A549 (cell line): ENCODE results near the gene GRAP2. TPM values are rescaled to one million over a fixed set of nuclear protein-coding genes. Genes with fewer than 3 reads are reported as not detected.

ENCODE experiments used
- ATAC-seq, 2 experiments: fragments of 200-7000 bp in 1 of 2; fragments of >200 bp in 1 of 2; cut with Nextera tagmentation in 1 of 2; cut with Tn5 transposase in 1 of 2; 3 replicates each; pipeline versions ENCODE4 v1.8.0 to v1.9.1; 2018 to 2020; ENCODE audit warnings: mild to moderate bottlenecking in 1 of 2, moderate library complexity in 1 of 2
- CTCF ChIA-PET: fragments of 300-600 bp; sonication (Branson Sonifier 250); formaldehyde crosslinking; extraction: SDS; loops from one replicate; lab custom pipeline; 2021; ENCODE audit warnings: antibody characterized with exemption, inconsistent platforms; lab: Yijun Ruan, JAX
- POLR2A ChIA-PET: fragments of 350-600 bp; formaldehyde crosslinking; extraction: SDS; loops from one replicate; lab custom pipeline; 2021; ENCODE audit warnings: antibody characterized with exemption, inconsistent platforms; lab: Yijun Ruan, JAX
- DNase-seq, 2 experiments: peaks; one replicate each; pipeline versions ENCODE4 v3.0.0 to v3.0.0-alpha.2; 2011 to 2016; ENCODE audit warnings: low read depth in 1 of 2, low spot score in 1 of 2
- FAIRE-seq: peaks from 2 replicates; lab custom pipeline; 2011; peaks lifted over from hg19 to GRCh38; lab: Jason Lieb, UNC
- H3K27ac ChIP-seq, 2 experiments: fragments of >200 bp; sonication (Bioruptor Twin); formaldehyde crosslinking; 3 replicates each; pipeline ENCODE4 v1.5.1; 2016 to 2017
- H3K4me1 ChIP-seq: fragments of >200 bp; sonication (Bioruptor Twin); formaldehyde crosslinking; 3 replicates; pipeline ENCODE4 v1.6.1; 2016
- H3K4me2 ChIP-seq: fragments of >200 bp; sonication (Bioruptor Twin); formaldehyde crosslinking; 3 replicates; pipeline ENCODE4 v1.6.1; 2016
- H3K4me3 ChIP-seq: fragments of >200 bp; sonication (Bioruptor Twin); formaldehyde crosslinking; 3 replicates; pipeline ENCODE4 v1.5.1; 2016
- H3K9me3 ChIP-seq: fragments of >200 bp; sonication (Bioruptor Twin); formaldehyde crosslinking; 3 replicates; pipeline ENCODE4 v1.6.1; 2016
- CHD4 ChIP-seq: fragments of 200-600 bp; sonication (generic); IDR thresholded peaks from 2 replicates; pipeline ENCODE4 v1.6.1; 2016; ENCODE audit warnings: antibody characterized with exemption, mild to moderate bottlenecking, borderline replicate concordance
- EHF ChIP-seq: fragments of 250-450 bp; sonication (Bioruptor Pico); IDR thresholded peaks from 2 replicates; pipeline ENCODE4 v1.5.0; 2020; ENCODE audit warnings: mild to moderate bottlenecking
- EHMT2 ChIP-seq: fragments of 200-600 bp; sonication (generic); IDR thresholded peaks from 2 replicates; pipeline ENCODE4 v1.6.1; 2016; ENCODE audit warnings: antibody characterized with exemption, low read depth, mild to moderate bottlenecking, moderate library complexity
- ESRRA ChIP-seq: fragments of 150-350 bp; IDR thresholded peaks from 2 replicates; pipeline ENCODE4 v1.6.1; 2014; ENCODE audit warnings: mild to moderate bottlenecking, low read length, borderline replicate concordance
- GATA3 ChIP-seq: IDR thresholded peaks from 2 replicates; pipeline ENCODE4 v1.6.1; 2012; ENCODE audit warnings: borderline replicate concordance
- HDAC2 ChIP-seq: fragments of 200-600 bp; sonication (generic); IDR thresholded peaks from 2 replicates; pipeline ENCODE4 v1.6.1; 2016
- HMGXB4 ChIP-seq: fragments of 250-450 bp; sonication (Bioruptor Pico); IDR thresholded peaks from 2 replicates; pipeline ENCODE4 v1.5.0; 2021; ENCODE audit warnings: mild to moderate bottlenecking, moderate library complexity, borderline replicate concordance
- HOXA7 ChIP-seq: fragments of 250-450 bp; sonication (Bioruptor Pico); IDR thresholded peaks from 2 replicates; pipeline ENCODE4 v1.5.0; 2020; ENCODE audit warnings: mild to moderate bottlenecking, moderate library complexity
- HOXB5 ChIP-seq: fragments of 250-450 bp; sonication (Bioruptor Pico); IDR thresholded peaks from 2 replicates; pipeline ENCODE4 v1.5.0; 2020; ENCODE audit warnings: mild to moderate bottlenecking, moderate library complexity
- JUN ChIP-seq, 2 experiments: fragments of >200 bp; sonication (Bioruptor Twin); formaldehyde crosslinking; IDR thresholded peaks; 2 replicates in 1 of 2; 3 replicates in 1 of 2; pipeline ENCODE4 v1.6.1; 2016 to 2017
- KDM1A ChIP-seq: fragments of 200-600 bp; sonication (generic); IDR thresholded peaks from 2 replicates; pipeline ENCODE4 v1.6.1; 2016; ENCODE audit warnings: low read depth, mild to moderate bottlenecking
- MAZ ChIP-seq: fragments of 150-350 bp; IDR thresholded peaks from 2 replicates; pipeline ENCODE4 v1.6.1; 2014; ENCODE audit warnings: antibody characterized with exemption, low read depth, low read length, borderline replicate concordance
- MYC ChIP-seq: IDR thresholded peaks from 2 replicates; pipeline ENCODE4 v1.6.1; 2012; ENCODE audit warnings: mild to moderate bottlenecking, inconsistent platforms, low read length, improper control_type of control experiment, borderline replicate concordance
- NFE2L2 ChIP-seq: fragments of 150-350 bp; conservative IDR thresholded peaks from 2 replicates; pipeline ENCODE4 v1.6.1; 2014; ENCODE audit warnings: low read length
- NPAS2 ChIP-seq: fragments of 250-450 bp; sonication (Bioruptor Pico); IDR thresholded peaks from 2 replicates; pipeline ENCODE4 v1.8.0; 2022; ENCODE audit warnings: mild to moderate bottlenecking, moderate library complexity, borderline replicate concordance
- NR3C1 ChIP-seq: fragments of >200 bp; sonication (Bioruptor Twin); formaldehyde crosslinking; IDR thresholded peaks from 3 replicates; pipeline ENCODE4 v1.6.1; 2017
- PHF8 ChIP-seq: fragments of 200-600 bp; sonication (generic); IDR thresholded peaks from 2 replicates; pipeline ENCODE4 v1.6.1; 2016; ENCODE audit warnings: low read depth, mild to moderate bottlenecking, antibody characterized with exemption, moderate library complexity, borderline replicate concordance
- POLR2AphosphoS2 ChIP-seq: conservative IDR thresholded peaks from 2 replicates; pipeline ENCODE4 v1.6.1; 2012; ENCODE audit warnings: low read length, improper control_type of control experiment, inconsistent platforms
- RAD21 ChIP-seq, 2 experiments: fragments of >200 bp in 1 of 2; sonication (Bioruptor Twin) in 1 of 2; formaldehyde crosslinking in 1 of 2; IDR thresholded peaks in 1 of 2; conservative IDR thresholded peaks in 1 of 2; 2 replicates in 1 of 2; 3 replicates in 1 of 2; pipeline ENCODE4 v1.6.1; 2012 to 2018; ENCODE audit warnings: inconsistent platforms in 1 of 2
- RCOR1 ChIP-seq: fragments of 150-350 bp; IDR thresholded peaks from 2 replicates; pipeline ENCODE4 v1.6.1; 2014; ENCODE audit warnings: antibody characterized with exemption, low read length, low read depth
- RFX5 ChIP-seq: fragments of 450-650 bp; IDR thresholded peaks from 2 replicates; pipeline ENCODE4 v1.7.1; 2014; ENCODE audit warnings: antibody characterized with exemption, mild to moderate bottlenecking, moderate library complexity
- RNF2 ChIP-seq: fragments of 200-600 bp; sonication (generic); IDR thresholded peaks from 2 replicates; pipeline ENCODE4 v1.6.1; 2016; ENCODE audit warnings: low read depth, mild to moderate bottlenecking, antibody characterized with exemption, moderate library complexity, borderline replicate concordance
- TFCP2L1 ChIP-seq: fragments of 250-450 bp; sonication (Bioruptor Pico); IDR thresholded peaks from 2 replicates; pipeline ENCODE4 v1.5.0; 2021; ENCODE audit warnings: mild to moderate bottlenecking
- TP53 ChIP-seq: fragments of 250-450 bp; sonication (Bioruptor Pico); IDR thresholded peaks from 2 replicates; pipeline ENCODE4 v1.5.0; 2021; ENCODE audit warnings: mild to moderate bottlenecking, moderate library complexity
- ZC3H11A ChIP-seq: fragments of 450-650 bp; IDR thresholded peaks from 2 replicates; pipeline ENCODE4 v1.6.1; 2014; ENCODE audit warnings: antibody characterized with exemption, mild to moderate bottlenecking
- ZSCAN20 ChIP-seq: fragments of 250-450 bp; sonication (Bioruptor Pico); IDR thresholded peaks from 2 replicates; pipeline ENCODE4 v1.8.0; 2022; ENCODE audit warnings: mild to moderate bottlenecking, moderate library complexity
- WGBS: methylation state at CpG from one replicate; pipeline ENCODE4 v1.1.6; 2017; ENCODE audit errors: missing lambda C conversion rate; 5-methylcytosine and 5-hydroxymethylcytosine counted together
- polyA plus RNA-seq, 4 experiments: library from polyadenylated mRNA; depleted of rRNA in 3 of 4; stranded (reverse); fragments of >200 nt; fragmentation: RNase III in 1 of 4; extraction: RNeasy Plus Mini Kit Qiagen cat#74134 plus additional on column Dnase treatment in 1 of 4; gene quantifications; 2 replicates in 3 of 4; 3 replicates in 1 of 4; pipeline ENCODE4 v1.2.3, GENCODE V29; 2011 to 2017
- TF ChIP-seq, protein P1 (sequence below): fragments of >200 bp; sonication (Bioruptor Twin); formaldehyde crosslinking; IDR thresholded peaks from 2 replicates; pipeline ENCODE4 v1.6.1; 2016
- TF ChIP-seq, protein P2 (sequence below): fragments of 150-350 bp; IDR thresholded peaks from 2 replicates; pipeline ENCODE4 v1.6.1; 2014; ENCODE audit warnings: low read depth, mild to moderate bottlenecking, low read length
- TF ChIP-seq, protein P3 (sequence below): fragments of 200-600 bp; sonication (generic); IDR thresholded peaks from 2 replicates; pipeline ENCODE4 v1.6.1; 2016; ENCODE audit warnings: antibody characterized with exemption, mild to moderate bottlenecking, moderate library complexity

Gene GRAP2
- polyA plus RNA-seq, 2 of the 4 experiments (the other 2 are of a cell fraction), result not detected

GRCh38 chr22:39906207-39906606, 5.3 kb downstream of the GRAP2 start:
- CTCF ChIA-PET, result no interaction called here
- FAIRE-seq, result no peak
- no peak for DNase-seq
- no peak for ATAC-seq
- H3K27ac ChIP-seq, result no peak overlapping the region
- POLR2A ChIA-PET, result no interaction called here
- TF ChIP-seq ESRRA, result no peak
- TF ChIP-seq GATA3, result no peak
- no peak for TF ChIP-seq MAZ
- TF ChIP-seq ZC3H11A, result no peak
- TF ChIP-seq HDAC2, result no peak
- no peak for TF ChIP-seq RNF2
- TF ChIP-seq RAD21 (conservative IDR thresholded peaks at IDR 0.05 in 1 of 2, IDR thresholded peaks at IDR 0.05 in 1 of 2), result no peak
- TF ChIP-seq, protein P1, sequence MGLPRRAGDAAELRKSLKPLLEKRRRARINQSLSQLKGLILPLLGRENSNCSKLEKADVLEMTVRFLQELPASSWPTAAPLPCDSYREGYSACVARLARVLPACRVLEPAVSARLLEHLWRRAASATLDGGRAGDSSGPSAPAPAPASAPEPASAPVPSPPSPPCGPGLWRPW, result no peak
- TF ChIP-seq, protein P2, sequence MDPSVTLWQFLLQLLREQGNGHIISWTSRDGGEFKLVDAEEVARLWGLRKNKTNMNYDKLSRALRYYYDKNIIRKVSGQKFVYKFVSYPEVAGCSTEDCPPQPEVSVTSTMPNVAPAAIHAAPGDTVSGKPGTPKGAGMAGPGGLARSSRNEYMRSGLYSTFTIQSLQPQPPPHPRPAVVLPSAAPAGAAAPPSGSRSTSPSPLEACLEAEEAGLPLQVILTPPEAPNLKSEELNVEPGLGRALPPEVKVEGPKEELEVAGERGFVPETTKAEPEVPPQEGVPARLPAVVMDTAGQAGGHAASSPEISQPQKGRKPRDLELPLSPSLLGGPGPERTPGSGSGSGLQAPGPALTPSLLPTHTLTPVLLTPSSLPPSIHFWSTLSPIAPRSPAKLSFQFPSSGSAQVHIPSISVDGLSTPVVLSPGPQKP, result no peak
- no peak for TF ChIP-seq RCOR1
- no peak for TF ChIP-seq HOXB5 (CRISPR knock-in tag)
- no peak for TF ChIP-seq TFCP2L1 (CRISPR knock-in tag)
- no peak for TF ChIP-seq HMGXB4 (CRISPR knock-in tag)
- no peak for TF ChIP-seq EHF
- TF ChIP-seq ZSCAN20 (CRISPR knock-in tag), result no peak
- TF ChIP-seq, protein P3, sequence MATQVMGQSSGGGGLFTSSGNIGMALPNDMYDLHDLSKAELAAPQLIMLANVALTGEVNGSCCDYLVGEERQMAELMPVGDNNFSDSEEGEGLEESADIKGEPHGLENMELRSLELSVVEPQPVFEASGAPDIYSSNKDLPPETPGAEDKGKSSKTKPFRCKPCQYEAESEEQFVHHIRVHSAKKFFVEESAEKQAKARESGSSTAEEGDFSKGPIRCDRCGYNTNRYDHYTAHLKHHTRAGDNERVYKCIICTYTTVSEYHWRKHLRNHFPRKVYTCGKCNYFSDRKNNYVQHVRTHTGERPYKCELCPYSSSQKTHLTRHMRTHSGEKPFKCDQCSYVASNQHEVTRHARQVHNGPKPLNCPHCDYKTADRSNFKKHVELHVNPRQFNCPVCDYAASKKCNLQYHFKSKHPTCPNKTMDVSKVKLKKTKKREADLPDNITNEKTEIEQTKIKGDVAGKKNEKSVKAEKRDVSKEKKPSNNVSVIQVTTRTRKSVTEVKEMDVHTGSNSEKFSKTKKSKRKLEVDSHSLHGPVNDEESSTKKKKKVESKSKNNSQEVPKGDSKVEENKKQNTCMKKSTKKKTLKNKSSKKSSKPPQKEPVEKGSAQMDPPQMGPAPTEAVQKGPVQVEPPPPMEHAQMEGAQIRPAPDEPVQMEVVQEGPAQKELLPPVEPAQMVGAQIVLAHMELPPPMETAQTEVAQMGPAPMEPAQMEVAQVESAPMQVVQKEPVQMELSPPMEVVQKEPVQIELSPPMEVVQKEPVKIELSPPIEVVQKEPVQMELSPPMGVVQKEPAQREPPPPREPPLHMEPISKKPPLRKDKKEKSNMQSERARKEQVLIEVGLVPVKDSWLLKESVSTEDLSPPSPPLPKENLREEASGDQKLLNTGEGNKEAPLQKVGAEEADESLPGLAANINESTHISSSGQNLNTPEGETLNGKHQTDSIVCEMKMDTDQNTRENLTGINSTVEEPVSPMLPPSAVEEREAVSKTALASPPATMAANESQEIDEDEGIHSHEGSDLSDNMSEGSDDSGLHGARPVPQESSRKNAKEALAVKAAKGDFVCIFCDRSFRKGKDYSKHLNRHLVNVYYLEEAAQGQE, result no peak
- TF ChIP-seq MYC, result no peak
- no peak for TF ChIP-seq CHD4
- TF ChIP-seq TP53 (CRISPR knock-in tag), result no peak
- no peaks in the 10 kb centered on the region for H3K9me3 ChIP-seq
- no peak overlapping the region for H3K4me3 ChIP-seq
- no peak overlapping the region for H3K4me2 ChIP-seq
- WGBS, result 40% methylated on average over 3 of the region's 3 CpGs
- H3K4me1 ChIP-seq, result no peaks in the 10 kb centered on the region

DNA sequence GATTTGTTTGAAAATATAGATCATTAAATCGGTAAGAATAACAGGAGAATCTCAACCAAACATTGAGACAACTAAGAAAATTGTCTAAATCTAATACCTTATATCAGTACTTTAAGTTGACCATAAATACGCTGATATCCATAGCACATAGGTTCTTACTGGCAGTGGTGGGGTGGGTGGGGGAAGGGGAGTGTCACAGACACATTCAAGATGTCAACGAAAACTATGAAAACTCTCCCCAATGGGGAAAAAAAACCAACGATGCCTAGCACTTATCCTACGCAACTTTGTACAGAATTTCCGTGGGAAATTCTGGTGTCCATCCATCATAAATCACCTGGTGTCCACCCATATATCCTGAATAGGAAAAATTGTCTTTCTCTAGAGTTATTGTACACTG, 6.2 kb downstream of the GRAP2 start:
- H3K27ac ChIP-seq, result no peak overlapping the region
- no peak for ATAC-seq
- ChIA-PET POLR2A (no interaction called here), CTCF (interaction anchor here (1.1 kb wide), 1 partner anchor 37 kb away, joined by 4 read pairs; no protein-coding TSS in a partner anchor)
- H3K4me1 ChIP-seq, result no peaks in the 10 kb centered on the region
- no peak for TF ChIP-seq JUN (IDR thresholded peaks at IDR 0.05)
- no peak for TF ChIP-seq POLR2AphosphoS2
- TF ChIP-seq PHF8, result no peak
- TF ChIP-seq RFX5, result no peak
- TF ChIP-seq HOXA7 (CRISPR knock-in tag), result no peak
- no peak for TF ChIP-seq NPAS2
- TF ChIP-seq MAZ, result no peak
- no peak for TF ChIP-seq EHMT2
- no peak for TF ChIP-seq KDM1A
- TF ChIP-seq HMGXB4 (CRISPR knock-in tag), result no peak
- TF ChIP-seq NFE2L2, result no peak
- TF ChIP-seq, protein P1, result no peak
- no peak for TF ChIP-seq NR3C1
- no peak for TF ChIP-seq EHF
- TF ChIP-seq, all 56 proteins: peak for 0
- Histone ChIP-seq H3K9me3 (no peaks in the 10 kb centered on the region), H3K4me3 (no peak overlapping the region), H3K4me2 (no peak overlapping the region)
- FAIRE-seq (no peak), DNase-seq (no peak)
- WGBS, result 37% methylated on average over 6 of the region's 6 CpGs
